ENCODE results near the gene CAPSL. TPM values are rescaled to one million over a fixed set of nuclear protein-coding genes. Genes with fewer than 3 reads are reported as not detected.
"Not testable (repeated sequence)": the region's sequence is repeated elsewhere in the genome, so short reads cannot be mapped to it uniquely, and the experiment has no call there.

The CAPSL gene
- total RNA-seq, 1 donor from 2014 or later = 0.20 TPM

GRCh38 chr5:35904443-35905132 lies 33.8 kb downstream of the CAPSL start:
- no peak for DNase-seq

- no peak for DNase-seq
Observed at GRCh38 chr5:35903631-35904203, 34.7 kb downstream of the CAPSL start.

GRCh38 chr5:35902046-35902672 lies 36.3 kb downstream of the CAPSL start:
- no peak for DNase-seq

GRCh38 chr5:35900972-35901695 lies 37.3 kb downstream of the CAPSL start:
- no peak for DNase-seq

- DNase-seq = no peak
Observed at GRCh38 chr5:35899800-35900199, 38.6 kb downstream of the CAPSL start.

- no peak for DNase-seq
Observed at GRCh38 chr5:35898952-35899660, 39.3 kb downstream of the CAPSL start.

GRCh38 chr5:35894131-35894530 lies 44.3 kb downstream of the CAPSL start:
- DNase-seq = no peak

GRCh38 chr5:35892799-35893198 lies 45.6 kb downstream of the CAPSL start:
- DNase-seq = not testable (repeated sequence)

- no peak for DNase-seq
Observed at GRCh38 chr5:35890021-35891020, 48.1 kb downstream of the CAPSL start.

- DNase-seq = no peak
Observed at GRCh38 chr5:35887321-35888100, 50.9 kb downstream of the CAPSL start.

GRCh38 chr5:35886381-35886780 lies 52.0 kb downstream of the CAPSL start:
- DNase-seq = no peak

- DNase-seq = no peak
Observed at GRCh38 chr5:35884773-35885172, 53.6 kb downstream of the CAPSL start.

GRCh38 chr5:35884191-35884769 lies 54.1 kb downstream of the CAPSL start:
- DNase-seq = no peak

- no peak for DNase-seq
Observed at GRCh38 chr5:35881758-35882157, 56.7 kb downstream of the CAPSL start.

GRCh38 chr5:35880156-35880555 lies 58.3 kb downstream of the CAPSL start:
- DNase-seq = no peak

GRCh38 chr5:35879649-35880048 lies 58.8 kb downstream of the CAPSL start:
- DNase-seq = no peak

GRCh38 chr5:35879096-35879495 lies 59.3 kb downstream of the CAPSL start:
- no peak for DNase-seq

- DNase-seq = no peak
Observed at GRCh38 chr5:35878079-35878478, 60.3 kb downstream of the CAPSL start.

GRCh38 chr5:35877655-35878054 lies 60.8 kb downstream of the CAPSL start:
- DNase-seq = no peak

- DNase-seq = no peak
Observed at GRCh38 chr5:35876922-35877321, 61.5 kb downstream of the CAPSL start.
